WTC11 (cell line): ENCODE data around the gene LTBP4. TPM values are rescaled to one million over a fixed set of nuclear protein-coding genes. Genes with fewer than 3 reads are reported as not detected.

Source experiments
- ATAC-seq: fragments of 200-7000 bp; cut with Tn5 transposase; 2 replicates; pipeline ENCODE4 v1.10.0; 2021; ENCODE audit warnings: mild to moderate bottlenecking, moderate library complexity
- CTCF ChIA-PET: fragments of 300-600 bp; sonication (Branson Sonifier 250); formaldehyde crosslinking; loops from one replicate; lab custom pipeline; 2021; ENCODE audit warnings: antibody characterized with exemption; lab: Charles Lee
- POLR2A ChIA-PET: fragments of 350-600 bp; sonication (Branson Sonifier 250); formaldehyde crosslinking; loops from one replicate; lab custom pipeline; 2021; ENCODE audit warnings: antibody characterized with exemption; lab: Charles Lee
- DNase-seq: peaks from one replicate; pipeline ENCODE4 v3.0.0; 2021; ENCODE audit warnings: low spot score
- H3K27ac Mint-ChIP-seq: 2 replicates; pipeline ENCODE4 v1.8.0; 2021; ENCODE audit warnings: mixed read lengths
- H3K27me3 Mint-ChIP-seq: 2 replicates; pipeline ENCODE4 v1.8.0; 2021; ENCODE audit warnings: low read depth, mild to moderate bottlenecking, moderate library complexity, mixed read lengths
- H3K36me3 Mint-ChIP-seq: 2 replicates; pipeline ENCODE4 v1.8.0; 2021; ENCODE audit warnings: mixed read lengths
- H3K4me1 Mint-ChIP-seq: 2 replicates; pipeline ENCODE4 v1.8.0; 2022; ENCODE audit warnings: mixed read lengths
- H3K4me3 Mint-ChIP-seq: 2 replicates; pipeline ENCODE4 v1.8.0; 2021; ENCODE audit warnings: mild to moderate bottlenecking, moderate library complexity, mixed read lengths
- H3K9me3 Mint-ChIP-seq: 2 replicates; pipeline ENCODE4 v1.8.0; 2021; ENCODE audit warnings: mixed read lengths
- ATF1 ChIP-seq: sonication (generic); formaldehyde crosslinking; IDR thresholded peaks from 2 replicates; pipeline ENCODE4 v1.8.1; 2023; ENCODE audit warnings: mild to moderate bottlenecking, moderate library complexity, missing genetic modification reagents
- CREB1 ChIP-seq: sonication (generic); formaldehyde crosslinking; IDR thresholded peaks from 2 replicates; pipeline ENCODE4 v1.8.0; 2023; ENCODE audit warnings: mild to moderate bottlenecking, missing genetic modification reagents
- E2F4 ChIP-seq: sonication (generic); formaldehyde crosslinking; IDR thresholded peaks from 2 replicates; pipeline ENCODE4 v1.8.1; 2022; ENCODE audit warnings: low read depth, mild to moderate bottlenecking, moderate library complexity, missing genetic modification reagents, borderline replicate concordance
- ELF4 ChIP-seq: sonication (generic); formaldehyde crosslinking; IDR thresholded peaks from 2 replicates; pipeline ENCODE4 v1.8.1; 2022; ENCODE audit warnings: low read depth, mild to moderate bottlenecking, moderate library complexity, missing genetic modification reagents
- ESRRA ChIP-seq: sonication (generic); formaldehyde crosslinking; IDR thresholded peaks from 2 replicates; pipeline ENCODE4 v1.8.1; 2022; ENCODE audit warnings: mild to moderate bottlenecking, missing genetic modification reagents, borderline replicate concordance
- FOXJ3 ChIP-seq: sonication (generic); formaldehyde crosslinking; IDR thresholded peaks from 2 replicates; pipeline ENCODE4 v1.9.0; 2021; ENCODE audit warnings: missing genetic modification reagents, mild to moderate bottlenecking, borderline replicate concordance
- IRF2 ChIP-seq: sonication (generic); formaldehyde crosslinking; IDR thresholded peaks from 2 replicates; pipeline ENCODE4 v1.8.0; 2022; ENCODE audit warnings: low read depth, missing genetic modification reagents, borderline replicate concordance
- KAT7 ChIP-seq: sonication (generic); formaldehyde crosslinking; IDR thresholded peaks from 2 replicates; pipeline ENCODE4 v1.8.1; 2023; ENCODE audit warnings: missing genetic modification reagents, mild to moderate bottlenecking, borderline replicate concordance
- MLX ChIP-seq: sonication (generic); formaldehyde crosslinking; IDR thresholded peaks from 2 replicates; pipeline ENCODE4 v1.8.1; 2023; ENCODE audit warnings: mild to moderate bottlenecking, missing genetic modification reagents, moderate library complexity
- NFATC4 ChIP-seq: fragments of 250-450 bp; sonication (Bioruptor Pico); IDR thresholded peaks from 2 replicates; pipeline ENCODE4 v1.9.0; 2021; ENCODE audit warnings: mild to moderate bottlenecking
- NR2C2 ChIP-seq: sonication (generic); formaldehyde crosslinking; IDR thresholded peaks from 2 replicates; pipeline ENCODE4 v1.8.0; 2022; ENCODE audit warnings: mild to moderate bottlenecking, missing genetic modification reagents
- OVOL2 ChIP-seq: fragments of 250-450 bp; sonication (Bioruptor Pico); IDR thresholded peaks from 2 replicates; pipeline ENCODE4 v1.9.0; 2021; ENCODE audit warnings: mild to moderate bottlenecking, borderline replicate concordance
- PRRX2 ChIP-seq: fragments of 250-450 bp; sonication (Bioruptor Pico); IDR thresholded peaks from 2 replicates; pipeline ENCODE4 v1.8.0; 2021; ENCODE audit warnings: mild to moderate bottlenecking
- TEAD1 ChIP-seq: sonication (generic); formaldehyde crosslinking; IDR thresholded peaks from 2 replicates; pipeline ENCODE4 v1.8.0; 2022; ENCODE audit warnings: mild to moderate bottlenecking, missing genetic modification reagents
- TEAD4 ChIP-seq: sonication (generic); formaldehyde crosslinking; IDR thresholded peaks from 2 replicates; pipeline ENCODE4 v1.8.0; 2022; ENCODE audit warnings: mild to moderate bottlenecking, missing genetic modification reagents
- total RNA-seq: library from RNA; stranded (reverse); gene quantifications from 3 replicates; pipeline ENCODE4 v1.2.3, GENCODE V29; 2021
- TF ChIP-seq, protein P1 (sequence below): sonication (generic); formaldehyde crosslinking; IDR thresholded peaks from 2 replicates; pipeline ENCODE4 v1.8.1; 2022; ENCODE audit warnings: mild to moderate bottlenecking, moderate library complexity, missing genetic modification reagents
- TF ChIP-seq, protein P2 (sequence below): fragments of 200-600 bp; IDR thresholded peaks from 2 replicates; pipeline ENCODE4 v1.8.0; 2022; ENCODE audit warnings: antibody characterized with exemption
- TF ChIP-seq, protein P3 (sequence below): sonication (generic); formaldehyde crosslinking; IDR thresholded peaks from 2 replicates; pipeline ENCODE4 v1.8.1; 2023; ENCODE audit warnings: mild to moderate bottlenecking, missing genetic modification reagents, borderline replicate concordance
- TF ChIP-seq, protein P4 (sequence below): sonication (generic); formaldehyde crosslinking; IDR thresholded peaks from 2 replicates; pipeline ENCODE4 v1.8.0; 2022; ENCODE audit warnings: mild to moderate bottlenecking, missing genetic modification reagents

LTBP4 gene
- total RNA-seq, 1 experiment from 2014 or later = 125 TPM

DNA sequence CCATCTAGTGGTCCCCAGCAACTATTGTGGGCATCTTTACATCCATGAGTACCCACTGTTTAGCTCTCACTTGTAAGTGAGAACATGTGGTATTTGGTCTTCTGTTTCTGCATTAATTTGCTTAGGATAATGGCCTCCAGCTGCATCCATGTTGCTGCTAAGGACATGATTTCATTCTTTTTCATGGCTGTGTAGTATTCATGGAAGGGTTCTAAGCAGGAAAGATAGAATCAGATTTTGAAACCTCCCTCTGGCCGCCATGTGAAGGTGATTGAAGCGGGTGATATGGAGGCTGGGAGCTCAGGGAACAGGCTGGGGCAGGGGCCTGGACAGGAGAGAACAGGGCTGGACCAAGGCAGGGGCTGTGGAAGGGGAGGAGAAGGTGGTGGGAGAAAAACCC lies 20.1 kb downstream of the LTBP4 start:
- H3K9me3 Mint-ChIP-seq = no peaks in the 10 kb centered on the region
- no peaks in the 10 kb centered on the region; the same call in 1 of the 2 replicates for H3K27me3 Mint-ChIP-seq
- no peak for DNase-seq
- no peak for TF ChIP-seq TEAD1 (CRISPR knock-in tag)
- no peak overlapping the region for H3K4me3 Mint-ChIP-seq
- ATAC-seq = no peak
- CTCF ChIA-PET = interaction anchor here (0.6 to 1.2 kb wide), 5 partner anchors 14 to 1630 kb away, joined by 3 to 4 read pairs (median 3); no protein-coding TSS in a partner anchor
- peaks cover 43% of the 10 kb centered on the region for H3K36me3 Mint-ChIP-seq
- no peak overlapping the region for H3K27ac Mint-ChIP-seq
- H3K4me1 Mint-ChIP-seq = peaks cover 19% of the 10 kb centered on the region
- POLR2A ChIA-PET = interaction anchor here (0.6 kb wide), 1 partner anchor 1218 kb away, joined by 4 read pairs; no protein-coding TSS in a partner anchor

DNA sequence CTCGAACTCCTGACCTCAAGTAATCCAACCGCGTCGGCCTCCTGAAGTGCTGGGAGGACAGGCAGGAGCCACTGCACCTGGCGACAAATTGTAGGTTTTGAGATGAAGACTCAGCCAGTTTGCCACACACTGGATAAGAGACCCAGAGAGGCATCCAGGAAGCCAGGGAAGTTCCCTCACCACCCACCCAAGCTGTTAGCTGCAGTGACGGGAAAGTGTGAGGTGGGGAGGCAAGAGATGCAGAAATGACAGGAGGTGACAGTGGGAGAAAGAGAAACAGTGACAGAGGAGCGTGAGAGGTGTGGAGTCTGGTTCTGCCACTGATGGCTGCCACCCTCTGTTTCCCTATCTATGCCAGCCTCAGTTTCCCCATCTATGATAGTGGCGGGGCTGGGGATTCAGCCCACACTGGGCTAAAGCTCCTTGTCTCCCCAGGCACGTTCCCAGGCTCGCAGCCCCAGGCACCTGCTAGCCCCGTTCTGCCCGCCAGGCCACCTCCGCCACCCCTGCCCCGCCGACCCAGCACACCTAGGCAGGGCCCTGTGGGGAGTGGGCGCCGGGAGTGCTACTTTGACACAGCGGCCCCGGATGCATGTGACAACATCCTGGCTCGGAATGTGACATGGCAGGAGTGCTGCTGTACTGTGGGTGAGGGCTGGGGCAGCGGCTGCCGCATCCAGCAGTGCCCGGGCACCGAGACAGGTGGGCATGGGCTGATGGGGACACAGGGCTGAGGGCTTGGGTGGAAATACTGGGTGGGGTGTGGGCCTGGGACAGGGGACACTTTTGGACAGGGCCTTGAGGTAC lies 21.0 kb downstream of the LTBP4 start:
- no peak for ATAC-seq
- CTCF ChIA-PET = interaction anchor here (1.0 to 3.9 kb wide), 5 partner anchors 7 to 184 kb away, joined by 3 to 50 read pairs (median 9); no protein-coding TSS in a partner anchor

More for the DNA sequence above, 21.0 kb downstream of the LTBP4 start:
- no peak for TF ChIP-seq CREB1 (CRISPR knock-in tag)
- TF ChIP-seq ATF1 (CRISPR knock-in tag) = no peak
- TF ChIP-seq, protein P1, sequence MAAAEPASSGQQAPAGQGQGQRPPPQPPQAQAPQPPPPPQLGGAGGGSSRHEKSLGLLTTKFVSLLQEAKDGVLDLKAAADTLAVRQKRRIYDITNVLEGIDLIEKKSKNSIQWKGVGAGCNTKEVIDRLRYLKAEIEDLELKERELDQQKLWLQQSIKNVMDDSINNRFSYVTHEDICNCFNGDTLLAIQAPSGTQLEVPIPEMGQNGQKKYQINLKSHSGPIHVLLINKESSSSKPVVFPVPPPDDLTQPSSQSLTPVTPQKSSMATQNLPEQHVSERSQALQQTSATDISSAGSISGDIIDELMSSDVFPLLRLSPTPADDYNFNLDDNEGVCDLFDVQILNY (CRISPR knock-in tag) = no peak
- TF ChIP-seq PRRX2 (CRISPR knock-in tag) = no peak
- TF ChIP-seq KAT7 = no peak
- no peak for TF ChIP-seq TEAD4 (CRISPR knock-in tag)
- no peak for TF ChIP-seq ELF4
- TF ChIP-seq NR2C2 (CRISPR knock-in tag) = no peak
- TF ChIP-seq OVOL2 = no peak
- TF ChIP-seq, protein P2, sequence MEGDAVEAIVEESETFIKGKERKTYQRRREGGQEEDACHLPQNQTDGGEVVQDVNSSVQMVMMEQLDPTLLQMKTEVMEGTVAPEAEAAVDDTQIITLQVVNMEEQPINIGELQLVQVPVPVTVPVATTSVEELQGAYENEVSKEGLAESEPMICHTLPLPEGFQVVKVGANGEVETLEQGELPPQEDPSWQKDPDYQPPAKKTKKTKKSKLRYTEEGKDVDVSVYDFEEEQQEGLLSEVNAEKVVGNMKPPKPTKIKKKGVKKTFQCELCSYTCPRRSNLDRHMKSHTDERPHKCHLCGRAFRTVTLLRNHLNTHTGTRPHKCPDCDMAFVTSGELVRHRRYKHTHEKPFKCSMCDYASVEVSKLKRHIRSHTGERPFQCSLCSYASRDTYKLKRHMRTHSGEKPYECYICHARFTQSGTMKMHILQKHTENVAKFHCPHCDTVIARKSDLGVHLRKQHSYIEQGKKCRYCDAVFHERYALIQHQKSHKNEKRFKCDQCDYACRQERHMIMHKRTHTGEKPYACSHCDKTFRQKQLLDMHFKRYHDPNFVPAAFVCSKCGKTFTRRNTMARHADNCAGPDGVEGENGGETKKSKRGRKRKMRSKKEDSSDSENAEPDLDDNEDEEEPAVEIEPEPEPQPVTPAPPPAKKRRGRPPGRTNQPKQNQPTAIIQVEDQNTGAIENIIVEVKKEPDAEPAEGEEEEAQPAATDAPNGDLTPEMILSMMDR = no peak
- TF ChIP-seq, protein P3, sequence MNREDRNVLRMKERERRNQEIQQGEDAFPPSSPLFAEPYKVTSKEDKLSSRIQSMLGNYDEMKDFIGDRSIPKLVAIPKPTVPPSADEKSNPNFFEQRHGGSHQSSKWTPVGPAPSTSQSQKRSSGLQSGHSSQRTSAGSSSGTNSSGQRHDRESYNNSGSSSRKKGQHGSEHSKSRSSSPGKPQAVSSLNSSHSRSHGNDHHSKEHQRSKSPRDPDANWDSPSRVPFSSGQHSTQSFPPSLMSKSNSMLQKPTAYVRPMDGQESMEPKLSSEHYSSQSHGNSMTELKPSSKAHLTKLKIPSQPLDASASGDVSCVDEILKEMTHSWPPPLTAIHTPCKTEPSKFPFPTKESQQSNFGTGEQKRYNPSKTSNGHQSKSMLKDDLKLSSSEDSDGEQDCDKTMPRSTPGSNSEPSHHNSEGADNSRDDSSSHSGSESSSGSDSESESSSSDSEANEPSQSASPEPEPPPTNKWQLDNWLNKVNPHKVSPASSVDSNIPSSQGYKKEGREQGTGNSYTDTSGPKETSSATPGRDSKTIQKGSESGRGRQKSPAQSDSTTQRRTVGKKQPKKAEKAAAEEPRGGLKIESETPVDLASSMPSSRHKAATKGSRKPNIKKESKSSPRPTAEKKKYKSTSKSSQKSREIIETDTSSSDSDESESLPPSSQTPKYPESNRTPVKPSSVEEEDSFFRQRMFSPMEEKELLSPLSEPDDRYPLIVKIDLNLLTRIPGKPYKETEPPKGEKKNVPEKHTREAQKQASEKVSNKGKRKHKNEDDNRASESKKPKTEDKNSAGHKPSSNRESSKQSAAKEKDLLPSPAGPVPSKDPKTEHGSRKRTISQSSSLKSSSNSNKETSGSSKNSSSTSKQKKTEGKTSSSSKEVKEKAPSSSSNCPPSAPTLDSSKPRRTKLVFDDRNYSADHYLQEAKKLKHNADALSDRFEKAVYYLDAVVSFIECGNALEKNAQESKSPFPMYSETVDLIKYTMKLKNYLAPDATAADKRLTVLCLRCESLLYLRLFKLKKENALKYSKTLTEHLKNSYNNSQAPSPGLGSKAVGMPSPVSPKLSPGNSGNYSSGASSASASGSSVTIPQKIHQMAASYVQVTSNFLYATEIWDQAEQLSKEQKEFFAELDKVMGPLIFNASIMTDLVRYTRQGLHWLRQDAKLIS = no peak
- no peak for TF ChIP-seq ESRRA (CRISPR knock-in tag)
- TF ChIP-seq E2F4 = no peak
- TF ChIP-seq NFATC4 (CRISPR knock-in tag) = no peak
- no peak for TF ChIP-seq IRF2 (CRISPR knock-in tag)
- TF ChIP-seq FOXJ3 = no peak
- no peak for TF ChIP-seq MLX (CRISPR knock-in tag)
- TF ChIP-seq, protein P4, sequence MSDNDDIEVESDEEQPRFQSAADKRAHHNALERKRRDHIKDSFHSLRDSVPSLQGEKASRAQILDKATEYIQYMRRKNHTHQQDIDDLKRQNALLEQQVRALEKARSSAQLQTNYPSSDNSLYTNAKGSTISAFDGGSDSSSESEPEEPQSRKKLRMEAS (CRISPR knock-in tag) = no peak
- no peak overlapping the region for H3K4me3 Mint-ChIP-seq
- POLR2A ChIA-PET = no interaction called here
- H3K9me3 Mint-ChIP-seq = no peaks in the 10 kb centered on the region
- no peak for DNase-seq
- H3K27ac Mint-ChIP-seq = no peak overlapping the region
- H3K27me3 Mint-ChIP-seq = no peaks in the 10 kb centered on the region; the same call in 1 of the 2 replicates
- H3K36me3 Mint-ChIP-seq = peaks cover 42% of the 10 kb centered on the region
- peaks cover 19% of the 10 kb centered on the region for H3K4me1 Mint-ChIP-seq
